GM18868 (cell line): ENCODE results near the gene TTI1.

Source experiments
- ATAC-seq: cut with Tn5 transposase; IDR thresholded peaks from one replicate; pipeline ENCODE4 v1.9.1; 2021; ENCODE audit warnings: mild to moderate bottlenecking, moderate library complexity; ENCODE audit not compliant: unreplicated experiment

The TTI1 gene

DNA sequence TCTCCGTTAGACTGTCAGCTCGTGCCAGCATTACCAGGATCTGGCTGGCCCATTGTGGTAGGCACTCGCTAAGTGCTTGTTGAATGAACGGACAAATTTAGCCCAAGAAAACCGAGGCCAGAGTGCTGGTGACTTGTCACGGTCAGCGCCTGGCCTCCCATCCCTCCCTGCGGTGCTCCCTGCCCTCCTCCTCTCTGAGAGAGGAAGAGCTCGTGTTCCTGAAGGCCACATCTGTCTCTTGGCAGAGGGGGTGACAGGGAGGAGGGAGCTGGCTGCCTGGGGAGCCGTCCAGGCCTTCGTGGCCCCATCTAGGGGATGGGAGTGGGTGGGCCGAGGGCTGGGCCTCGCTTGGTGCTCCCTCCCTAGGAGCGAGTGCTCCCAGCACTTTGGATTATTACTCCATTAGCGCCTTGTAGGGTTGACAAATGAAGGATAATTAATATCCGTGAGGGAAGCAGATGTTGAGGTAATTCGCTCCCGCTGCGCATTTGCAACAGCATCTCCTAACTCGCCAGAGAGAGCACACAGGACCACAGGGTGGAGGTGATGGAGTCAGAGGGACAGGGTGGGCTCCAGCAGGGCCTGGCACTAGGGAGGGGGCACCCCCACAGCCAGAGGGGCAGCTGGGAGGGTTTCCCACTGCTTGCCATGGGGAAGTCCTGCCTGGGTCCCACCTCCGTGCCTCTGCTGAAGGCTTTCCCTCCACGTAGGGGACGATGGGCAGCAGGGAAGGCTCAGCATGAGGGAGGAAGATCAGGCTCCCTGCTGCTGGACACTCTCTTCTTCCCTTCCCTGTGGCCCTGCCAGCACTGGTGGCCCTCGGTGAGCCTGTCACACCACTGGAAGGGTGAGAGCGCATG is 93.3 kb downstream of the TTI1 start:
- no peak for ATAC-seq

DNA sequence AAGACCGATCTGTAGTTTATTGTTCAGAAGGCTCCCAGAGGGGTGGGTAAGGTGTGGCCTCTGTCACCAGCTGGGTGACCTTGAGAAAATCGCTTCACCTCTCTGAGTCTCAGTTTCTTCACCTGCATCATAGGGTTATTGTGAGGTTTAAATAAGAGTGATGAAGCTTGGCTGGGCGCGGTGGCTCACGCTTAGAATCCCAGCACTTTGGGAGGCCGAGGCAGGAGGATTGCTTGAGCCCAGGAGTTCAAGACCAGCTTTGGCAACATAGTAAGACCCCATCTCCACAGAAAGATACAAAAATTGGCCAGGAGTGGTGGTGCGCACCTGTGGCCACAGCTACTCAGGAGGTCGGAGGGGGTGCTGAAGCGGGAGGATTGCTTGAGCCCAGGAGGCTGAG is 94.3 kb downstream of the TTI1 start:
- no peak for ATAC-seq

DNA sequence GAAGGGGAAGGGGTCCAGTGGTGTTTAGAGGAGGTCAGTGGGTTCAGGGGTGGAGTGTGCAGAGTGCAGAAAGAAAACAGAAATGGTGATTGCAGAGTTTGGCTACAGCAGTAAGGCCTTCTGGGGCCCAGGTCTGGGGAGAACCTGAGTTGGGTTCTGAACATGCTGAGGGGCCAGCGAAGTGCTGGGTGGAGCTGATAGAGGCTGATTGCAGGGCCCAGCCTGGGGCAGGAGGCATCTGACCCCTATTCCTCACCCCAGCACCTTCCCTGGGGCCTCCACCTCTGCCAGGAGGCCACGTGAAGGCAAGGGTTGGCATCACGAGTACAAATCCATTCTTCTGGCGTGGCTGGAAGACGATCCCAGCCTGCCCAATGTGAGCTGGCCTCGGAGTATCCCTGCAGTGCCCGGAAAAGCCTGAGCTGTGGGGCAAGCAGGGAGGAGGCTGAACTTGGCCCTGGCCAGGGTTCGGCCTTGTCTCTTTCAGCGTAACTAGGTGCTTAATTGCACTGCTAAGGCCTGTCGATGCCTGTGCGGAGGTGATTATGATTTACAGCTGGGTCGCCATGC is 95.0 kb downstream of the TTI1 start:
- no peak for ATAC-seq

DNA sequence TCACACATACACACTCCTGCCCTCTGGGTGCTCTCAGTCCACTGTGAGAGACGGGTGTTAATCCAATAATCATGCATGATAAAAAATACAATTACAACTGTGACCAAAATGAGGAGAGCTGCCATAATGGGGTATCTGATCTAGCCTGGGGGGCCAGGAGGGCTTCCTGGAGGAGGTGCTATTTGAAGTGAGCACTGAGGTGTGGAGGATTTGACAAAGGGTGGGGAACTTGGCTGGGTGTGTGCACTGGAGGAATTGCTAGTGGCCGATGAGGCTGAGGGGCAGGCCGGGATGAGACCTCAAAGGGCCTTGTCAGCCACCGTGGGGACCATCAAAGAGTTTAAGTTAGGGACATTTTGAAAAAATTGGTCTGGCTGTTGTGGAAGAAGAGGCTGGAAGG is 95.6 kb downstream of the TTI1 start:
- no peak for ATAC-seq

DNA sequence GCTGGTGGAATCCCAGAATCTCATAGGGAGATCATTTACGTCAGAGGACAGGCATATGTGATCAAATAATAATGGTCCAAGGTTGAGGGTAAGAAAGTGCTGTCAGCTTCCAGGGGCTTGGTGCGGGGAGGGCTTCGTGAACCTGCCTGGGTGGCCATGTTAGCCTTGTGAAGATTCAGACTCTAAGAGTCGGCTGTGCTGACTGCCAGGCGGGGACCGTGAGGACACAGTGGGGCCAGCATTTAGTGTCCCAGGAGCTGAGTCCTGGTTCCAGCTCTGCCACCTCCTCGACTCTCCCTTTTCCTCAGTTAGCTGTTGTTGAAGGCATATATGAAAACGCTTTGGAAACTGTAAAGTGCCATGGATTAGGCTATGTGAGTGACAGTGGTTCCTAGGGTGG is 96.8 kb downstream of the TTI1 start:
- no peak for ATAC-seq

DNA sequence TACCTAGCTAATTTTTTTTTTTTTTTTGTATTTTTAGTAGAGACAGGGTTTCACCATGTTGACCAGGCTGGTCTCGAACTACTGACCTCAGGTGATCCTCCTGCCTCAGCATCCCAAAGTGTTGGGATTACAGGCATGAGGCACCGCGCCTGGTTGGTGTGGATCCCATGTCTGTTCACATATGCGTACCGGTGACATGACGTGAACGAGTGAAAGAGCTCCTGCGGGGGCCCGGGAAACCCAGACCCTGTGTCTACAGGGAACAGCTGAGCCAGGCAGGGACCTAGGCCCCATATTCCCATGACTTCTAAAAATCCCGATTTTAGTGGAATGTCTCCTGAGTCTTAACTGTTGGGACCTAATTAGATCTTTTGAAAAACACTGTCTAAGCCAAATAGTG is 97.2 kb downstream of the TTI1 start:
- no peak for ATAC-seq

DNA sequence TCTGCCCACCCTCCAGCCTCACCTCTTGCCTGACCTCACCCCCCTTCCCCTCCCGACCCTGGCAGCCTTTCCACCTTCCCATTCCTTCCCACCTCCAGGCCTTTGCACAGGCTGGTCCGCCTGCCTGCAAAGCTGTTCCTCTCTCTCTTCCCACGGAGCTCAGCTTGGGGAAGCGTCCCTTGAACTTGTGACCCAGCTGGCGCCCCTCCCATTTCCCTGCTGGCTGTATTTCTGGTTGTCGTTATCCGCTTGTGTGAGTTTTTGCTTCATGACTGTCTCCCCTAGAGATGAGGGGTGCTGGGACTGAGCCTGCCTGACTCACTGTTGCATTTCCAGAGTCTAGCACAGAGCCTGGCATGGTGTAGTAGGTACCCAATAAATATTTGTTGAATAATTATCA is 97.8 kb downstream of the TTI1 start:
- no peak for ATAC-seq

DNA sequence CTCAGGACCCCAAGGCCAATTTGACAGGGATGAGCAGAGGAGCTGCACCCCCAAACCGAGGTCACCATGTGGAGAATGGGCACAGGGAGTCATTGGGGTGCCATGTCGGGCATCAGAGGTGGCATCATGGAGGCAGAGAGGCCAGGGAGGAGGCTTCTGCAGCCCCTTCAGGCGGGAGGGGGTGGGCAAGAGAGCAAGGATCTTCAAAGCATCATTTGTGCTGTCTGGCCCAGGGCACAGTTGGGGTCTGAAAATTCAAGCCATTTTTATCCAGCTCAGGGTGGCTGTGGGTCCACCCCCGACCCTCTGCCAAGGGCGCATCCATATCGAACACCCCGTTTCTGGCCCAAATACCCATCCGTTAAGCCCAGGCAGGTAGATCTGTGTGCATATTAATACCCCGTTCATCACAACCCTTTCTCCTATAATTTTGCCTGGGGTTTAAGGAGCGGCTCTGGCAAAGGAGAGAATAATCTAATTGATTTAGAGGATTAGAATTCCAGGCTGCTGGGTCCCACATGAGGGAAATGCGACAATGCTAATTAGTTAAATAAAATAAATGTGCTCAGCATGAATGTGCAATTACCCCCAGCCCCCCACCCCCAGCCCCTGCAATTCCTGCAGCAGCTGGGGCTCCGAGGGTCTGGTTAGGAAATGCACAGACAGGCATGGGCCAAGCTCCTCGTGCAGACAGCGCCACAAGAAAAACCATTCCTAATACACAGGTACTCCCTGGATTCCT is 98.5 kb downstream of the TTI1 start:
- ATAC-seq = no peak

DNA sequence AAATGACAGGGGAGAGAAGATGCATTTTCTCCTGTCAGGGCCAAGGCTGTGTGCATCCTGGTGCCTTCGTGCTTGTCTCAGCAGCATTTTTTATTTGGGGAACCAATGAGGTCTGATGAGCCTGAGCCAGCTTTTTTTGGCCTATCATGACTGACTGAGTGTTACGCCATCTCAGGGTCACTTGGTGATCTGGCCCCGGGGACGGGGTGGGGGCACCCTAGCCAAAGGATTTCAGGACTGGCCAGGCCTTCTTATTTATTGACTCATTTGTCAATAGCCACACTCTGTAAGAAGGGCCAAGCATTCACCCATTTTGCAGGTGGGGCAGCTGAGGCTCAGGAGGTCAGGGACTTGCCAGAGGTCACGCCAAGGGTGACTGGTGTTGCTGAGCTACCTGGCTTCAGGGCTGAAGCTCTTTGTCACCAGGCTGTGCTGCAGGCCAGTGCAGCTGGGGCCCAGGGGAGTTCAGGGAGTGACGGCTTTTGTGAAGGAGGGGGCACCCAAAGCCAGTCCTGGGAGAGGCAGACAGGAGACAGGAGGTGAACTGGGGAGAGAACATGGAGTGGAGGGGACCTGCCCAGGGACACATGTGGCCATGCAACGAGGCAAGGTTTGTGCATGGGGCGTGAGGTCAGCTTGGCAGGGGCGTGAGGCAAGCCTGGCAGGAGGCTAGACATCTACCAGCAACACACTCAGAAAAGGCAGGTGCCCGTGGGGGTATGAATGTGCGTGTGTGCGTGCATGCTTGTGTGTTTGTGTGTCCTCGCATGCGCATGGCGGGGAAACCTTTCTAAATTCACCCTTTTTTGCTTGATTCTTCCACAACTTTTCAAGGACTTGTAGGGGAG is 99.2 kb downstream of the TTI1 start:
- no peak for ATAC-seq
